ENCODE data around the gene JADE1.

Gene JADE1

GRCh38 chr4:128782875-128783614 lies 26.5 kb upstream of the JADE1 start:
- Histone ChIP-seq H3K9me3 (no peaks in the 10 kb centered on the region), H3K36me3 (no peaks in the 10 kb centered on the region), H3K4me3 (no peak overlapping the region), H3K27ac (peak overlapping the region; percentile 15 to 22), H3K4me1 (no peaks in the 10 kb centered on the region), H3K27me3 (no peaks in the 10 kb centered on the region)
- peak; percentile 63 to 74 for DNase-seq
- TF ChIP-seq CTCF (IDR thresholded peaks at IDR 0.05), result no peak
- intact Hi-C loops (cut with DNase I; ENCODE audit: low total_unique reads), result no loop called here

- DNase-seq, result no peak
- Histone ChIP-seq H3K4me3 (no peak overlapping the region), H3K27ac (no peak overlapping the region), H3K4me1 (no peaks in the 10 kb centered on the region), H3K9me3 (no peaks in the 10 kb centered on the region), H3K36me3 (no peaks in the 10 kb centered on the region), H3K27me3 (no peaks in the 10 kb centered on the region)
- intact Hi-C loops (cut with DNase I; ENCODE audit: low total_unique reads), result no loop called here
- TF ChIP-seq CTCF (IDR thresholded peaks at IDR 0.05), result no peak
These were observed 21.8 kb upstream of the JADE1 start for GRCh38 chr4:128787509-128788311.

- no peak overlapping the region for H3K27ac ChIP-seq
- no peak for DNase-seq
- intact Hi-C loops (cut with DNase I; ENCODE audit: low total_unique reads), result no loop called here
- peaks cover 0 to 12% (median 3%) of the 10 kb centered on the region in 4 donors for H3K4me1 ChIP-seq
- TF ChIP-seq CTCF (IDR thresholded peaks at IDR 0.05), result no peak
- no peaks in the 10 kb centered on the region for H3K36me3 ChIP-seq
- H3K9me3 ChIP-seq, result no peaks in the 10 kb centered on the region
- H3K27me3 ChIP-seq, result no peaks in the 10 kb centered on the region
- H3K4me3 ChIP-seq, result no peak overlapping the region
These were observed 15.4 kb upstream of the JADE1 start for GRCh38 chr4:128793859-128794672.

- intact Hi-C loops (cut with DNase I; ENCODE audit: low total_unique reads), result no loop called here
- DNase-seq, result no peak
- Histone ChIP-seq H3K9me3 (no peaks in the 10 kb centered on the region), H3K4me1 (peaks cover 0 to 12% (median 3%) of the 10 kb centered on the region in 4 donors), H3K27me3 (no peaks in the 10 kb centered on the region), H3K27ac (no peak overlapping the region), H3K36me3 (no peaks in the 10 kb centered on the region), H3K4me3 (no peak overlapping the region)
- TF ChIP-seq CTCF (IDR thresholded peaks at IDR 0.05), result no peak
These were observed 12.6 kb upstream of the JADE1 start for GRCh38 chr4:128796934-128797333.

- intact Hi-C loops (cut with DNase I; ENCODE audit: low total_unique reads), result no loop called here
- H3K4me3 ChIP-seq, result no peak overlapping the region
- no peak for TF ChIP-seq CTCF (IDR thresholded peaks at IDR 0.05)
- no peaks in the 10 kb centered on the region for H3K36me3 ChIP-seq
- H3K27ac ChIP-seq, result no peak overlapping the region
- no peaks in the 10 kb centered on the region for H3K9me3 ChIP-seq
- no peaks in the 10 kb centered on the region for H3K4me1 ChIP-seq
- H3K27me3 ChIP-seq, result no peaks in the 10 kb centered on the region
- DNase-seq, result no peak
These were observed 9.2 kb upstream of the JADE1 start for GRCh38 chr4:128800284-128800683.

All from tibial artery (tissue), 4 donors.